ENCODE results near the gene CCT2. TPM values are rescaled to one million over a fixed set of nuclear protein-coding genes. Genes with fewer than 3 reads are reported as not detected.
A peak's percentile ranks its signal among the peaks of the same experiment; 100 is the strongest.

The CCT2 gene
- total RNA-seq (2012; rRNA removed) (565 and 651 TPM in 2 replicates), polyA plus RNA-seq (2012; rRNA removed) (194 TPM in 2 replicates), Bru-seq, nascent RNA (percentile 95 among the genes with signal in this experiment), BruChase-seq, experiment 1, labeled RNA remaining after a 6-hour chase (percentile 96 among the genes with signal in this experiment), BruChase-seq, experiment 2, labeled RNA remaining after a 2-hour chase (percentile 92 among the genes with signal in this experiment)
- polyA plus RNA-seq (2012; cell fraction: cytosol; rRNA removed), result 43.5 and 76.5 TPM in 2 replicates
- 37.1 and 186 TPM in 2 replicates for polyA plus RNA-seq (2012; cell fraction: nucleus; rRNA removed; ENCODE audit: low replicate concordance)
- long read RNA-seq, transcript CCT2-202 (16 exons, 2,189 nt), result minor isoform, 8 of 194 reads
- long read RNA-seq, transcript CCT2-201 (16 exons, 2,041 nt), result major isoform, 150 of 194 reads
- long read RNA-seq, partial matches to known transcripts, result 19 of 194 reads
- long read RNA-seq, other reads (novel, unspliced or antisense), result 16 of 194 reads

DNA sequence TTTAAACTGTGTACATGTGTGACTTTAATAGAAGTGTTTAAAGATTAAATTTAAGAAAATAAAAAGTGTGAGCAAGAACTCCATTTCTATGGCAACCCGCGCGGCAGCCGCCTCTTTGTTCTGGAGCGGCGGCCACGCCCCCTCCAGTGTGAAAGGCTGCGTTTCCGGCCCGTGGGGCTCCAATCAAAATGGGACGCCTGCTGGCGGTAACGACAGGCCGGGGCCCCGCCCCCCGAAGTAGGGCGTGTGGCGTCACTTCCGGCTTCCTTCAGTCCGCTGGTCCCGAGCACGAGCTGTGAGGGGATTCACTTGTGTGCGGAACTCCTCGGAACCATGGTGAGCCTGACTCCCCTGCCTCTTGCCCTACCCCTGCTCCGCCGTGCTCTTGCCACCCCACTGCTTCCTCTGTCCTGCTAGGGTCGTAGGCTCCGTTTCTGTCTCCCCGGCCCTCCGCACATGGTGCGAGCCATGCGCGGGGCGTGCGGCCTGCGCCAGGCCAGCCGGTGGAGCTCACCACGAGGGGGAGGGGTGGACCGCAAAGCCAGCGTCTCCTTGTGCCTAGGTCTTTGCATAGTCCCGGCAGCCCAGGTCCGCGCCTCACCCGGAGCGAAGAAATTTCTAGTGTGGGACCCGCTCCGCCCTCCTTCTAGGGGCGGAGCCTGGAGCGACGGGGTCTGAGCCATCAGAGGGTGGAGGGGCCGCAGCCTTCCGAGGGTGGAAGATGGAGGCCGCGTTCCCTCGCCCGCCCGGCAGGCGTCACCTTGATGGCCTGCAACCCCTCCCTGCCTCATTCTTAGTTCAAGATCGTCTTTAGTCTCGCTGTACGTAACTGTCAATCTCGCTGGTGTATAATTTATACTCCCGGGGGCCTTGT lies at the start of gene CCT2:
CCT2 (plus strand) TSS at position 271 of the 874 bp plus-strand sequence; CDS start at position 334, 63 bp downstream.
- H2BK5ac ChIP-seq (ENCODE audit: low read depth, low read length, poor library complexity, severe bottlenecking), result peak within 1 kb of the TSS; percentile 51
- peak within 1 kb of the TSS; percentile 98 for H3K14ac ChIP-seq (replicated peaks; ENCODE audit: low read depth, low read length)
- H3K56ac ChIP-seq (ENCODE audit: extremely low read depth, insufficient read depth, low read length), result peak within 1 kb of the TSS; percentile 82; the same call in 1 of the 2 replicates
- peak within 1 kb of the TSS; percentile 98 for H2AK9ac ChIP-seq (replicated peaks; ENCODE audit: low read depth, low read length, poor library complexity)
- H4K8ac ChIP-seq (ENCODE audit: low read depth in 2 of 2, low read length in 2 of 2), result peak within 1 kb of the TSS; percentile 32 to 96
- ChIA-PET CTCF (interaction anchor here (0.7 to 0.8 kb wide), 2 partner anchors 14 to 71 kb away, joined by 3 read pairs; no protein-coding TSS in a partner anchor), POLR2A (ENCODE audit: unreplicated experiment) (no interaction called here)
- H2AFZ ChIP-seq (replicated peaks; ENCODE audit: low read length, poor library complexity), result peak within 1 kb of the TSS; percentile 99
- peak within 1 kb of the TSS; percentile 67 for H3K9ac ChIP-seq (ENCODE audit: low read depth, low read length)
- no TSS peak for BruUV-seq (replicated peaks)
- intact Hi-C loops (cut with micrococcal nuclease) (loop anchor here (1.0 to 5.0 kb wide), 2 partner anchors 198 to 228 kb away; no protein-coding TSS in a partner anchor), dilution Hi-C loops (cut with HindIII; ENCODE audit: low sequenced_read_pairs, unreplicated experiment) (no loop called here), in situ Hi-C loops (cut with MboI; ENCODE audit: low sequenced_read_pairs) (loop anchor here (25.0 kb wide), 1 partner anchor 748 kb away; no protein-coding TSS in a partner anchor)
- H3K23ac ChIP-seq (ENCODE audit: low read depth, low read length), result peak within 1 kb of the TSS; percentile 94
- H4K20me1 ChIP-seq (ENCODE audit: insufficient read depth, low read length), result peaks cover 11% of the 10 kb centered on the region
- no peak within 1 kb of the TSS; the same call in 1 of the 2 replicates for H3K18ac ChIP-seq (ENCODE audit: low read depth, low read length)
- peak within 1 kb of the TSS; percentile 79 for H3K4me2 ChIP-seq (ENCODE audit: low read depth, low read length)
- ATAC-seq (ENCODE audit: low read depth) (peak; percentile 97), DNase-seq (peak; percentile 94)
- WGBS, 2 experiments (ENCODE audit: extremely low coverage in 2 of 2, insufficient read length in 1 of 2), result 0% methylated on average over 27 of the region's 63 CpGs; no CpG with 5 or more reads in 1 of the 2 experiments
- H3K4ac ChIP-seq (ENCODE audit: low read depth, low read length), result peak within 1 kb of the TSS; percentile 98
- 0 out of 3 replicates have a peak within 1 kb of the TSS, but pooled peaks have one; percentile 28 for H2BK15ac ChIP-seq (ENCODE audit: low read depth, low read length)
- peak within 1 kb of the TSS; percentile 99 for H2AK5ac ChIP-seq (ENCODE audit: low read depth, low read length)
- H3K9me3 ChIP-seq (ENCODE audit: control insufficient read depth, insufficient read depth, low read length), result no peaks in the 10 kb centered on the region
- H3K79me1 ChIP-seq (ENCODE audit: low read depth in 1 of 2, low read length in 2 of 2), result peaks cover 34 to 43% of the 10 kb centered on the region in 2 experiments
- H3K4me1 ChIP-seq (ENCODE audit: control insufficient read depth, insufficient read depth, low read length), result no peaks in the 10 kb centered on the region
- no peaks in the 10 kb centered on the region for H3K9me1 ChIP-seq (ENCODE audit: insufficient read depth, low read length)
- no peak within 1 kb of the TSS for H2BK20ac ChIP-seq (ENCODE audit: low read depth, low read length)
- peaks cover 18% of the 10 kb centered on the region for H3K36me3 ChIP-seq (ENCODE audit: control insufficient read depth, insufficient read depth, low read length)
- peak within 1 kb of the TSS; percentile 60 for H3K27ac ChIP-seq (ENCODE audit: insufficient read depth, low read length)
- H2BK120ac ChIP-seq (ENCODE audit: low read depth, low read length), result peak within 1 kb of the TSS; percentile 60; the same call in 1 of the 2 replicates
- H4K5ac ChIP-seq (ENCODE audit: low read depth, low read length), result no peak within 1 kb of the TSS
- H3K4me3 ChIP-seq (ENCODE audit: insufficient read depth, low read depth, low read length), result peak within 1 kb of the TSS; percentile 52
- H4K91ac ChIP-seq (ENCODE audit: insufficient read depth, low read depth, low read length), result peak within 1 kb of the TSS; percentile 92; the same call in 1 of the 2 replicates
- no peaks in the 10 kb centered on the region for H3K27me3 ChIP-seq (ENCODE audit: control insufficient read depth, insufficient read depth, low read length)
- TF ChIP-seq SMC3 (IDR thresholded peaks at IDR 0.05; ENCODE audit: low read depth, low read length), result peak; percentile 31
- TF ChIP-seq MXI1 (IDR thresholded peaks at IDR 0.05; ENCODE audit: borderline replicate concordance, low read depth, low read length), result peak; percentile 99
- TF ChIP-seq, protein P1, sequence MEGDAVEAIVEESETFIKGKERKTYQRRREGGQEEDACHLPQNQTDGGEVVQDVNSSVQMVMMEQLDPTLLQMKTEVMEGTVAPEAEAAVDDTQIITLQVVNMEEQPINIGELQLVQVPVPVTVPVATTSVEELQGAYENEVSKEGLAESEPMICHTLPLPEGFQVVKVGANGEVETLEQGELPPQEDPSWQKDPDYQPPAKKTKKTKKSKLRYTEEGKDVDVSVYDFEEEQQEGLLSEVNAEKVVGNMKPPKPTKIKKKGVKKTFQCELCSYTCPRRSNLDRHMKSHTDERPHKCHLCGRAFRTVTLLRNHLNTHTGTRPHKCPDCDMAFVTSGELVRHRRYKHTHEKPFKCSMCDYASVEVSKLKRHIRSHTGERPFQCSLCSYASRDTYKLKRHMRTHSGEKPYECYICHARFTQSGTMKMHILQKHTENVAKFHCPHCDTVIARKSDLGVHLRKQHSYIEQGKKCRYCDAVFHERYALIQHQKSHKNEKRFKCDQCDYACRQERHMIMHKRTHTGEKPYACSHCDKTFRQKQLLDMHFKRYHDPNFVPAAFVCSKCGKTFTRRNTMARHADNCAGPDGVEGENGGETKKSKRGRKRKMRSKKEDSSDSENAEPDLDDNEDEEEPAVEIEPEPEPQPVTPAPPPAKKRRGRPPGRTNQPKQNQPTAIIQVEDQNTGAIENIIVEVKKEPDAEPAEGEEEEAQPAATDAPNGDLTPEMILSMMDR (conservative IDR thresholded peaks at IDR 0.05; ENCODE audit: low read depth, low read length), result peak; percentile 45
- peak; percentile 64; the same call in 1 of the 2 replicates for TF ChIP-seq MAZ (IDR thresholded peaks at IDR 0.05; ENCODE audit: borderline replicate concordance, low read depth, low read length)
- TF ChIP-seq BHLHE40 (IDR thresholded peaks at IDR 0.05; ENCODE audit: low read depth, low read length), result peak; percentile 26; the same call in 1 of the 2 replicates
- peak; percentile 44 for TF ChIP-seq RAD21 (IDR thresholded peaks at IDR 0.05; ENCODE audit: low read length)
- TF ChIP-seq POLR2A (IDR thresholded peaks at IDR 0.05; ENCODE audit: low read depth, low read length), result peak; percentile 96
- TF ChIP-seq, protein P2, sequence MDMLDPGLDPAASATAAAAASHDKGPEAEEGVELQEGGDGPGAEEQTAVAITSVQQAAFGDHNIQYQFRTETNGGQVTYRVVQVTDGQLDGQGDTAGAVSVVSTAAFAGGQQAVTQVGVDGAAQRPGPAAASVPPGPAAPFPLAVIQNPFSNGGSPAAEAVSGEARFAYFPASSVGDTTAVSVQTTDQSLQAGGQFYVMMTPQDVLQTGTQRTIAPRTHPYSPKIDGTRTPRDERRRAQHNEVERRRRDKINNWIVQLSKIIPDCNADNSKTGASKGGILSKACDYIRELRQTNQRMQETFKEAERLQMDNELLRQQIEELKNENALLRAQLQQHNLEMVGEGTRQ (IDR thresholded peaks at IDR 0.05; ENCODE audit: low read depth, low read length), result no peak; the same call in 1 of the 2 replicates
- TF ChIP-seq, protein P3, sequence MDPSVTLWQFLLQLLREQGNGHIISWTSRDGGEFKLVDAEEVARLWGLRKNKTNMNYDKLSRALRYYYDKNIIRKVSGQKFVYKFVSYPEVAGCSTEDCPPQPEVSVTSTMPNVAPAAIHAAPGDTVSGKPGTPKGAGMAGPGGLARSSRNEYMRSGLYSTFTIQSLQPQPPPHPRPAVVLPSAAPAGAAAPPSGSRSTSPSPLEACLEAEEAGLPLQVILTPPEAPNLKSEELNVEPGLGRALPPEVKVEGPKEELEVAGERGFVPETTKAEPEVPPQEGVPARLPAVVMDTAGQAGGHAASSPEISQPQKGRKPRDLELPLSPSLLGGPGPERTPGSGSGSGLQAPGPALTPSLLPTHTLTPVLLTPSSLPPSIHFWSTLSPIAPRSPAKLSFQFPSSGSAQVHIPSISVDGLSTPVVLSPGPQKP (IDR thresholded peaks at IDR 0.05; ENCODE audit: borderline replicate concordance, low read depth, low read length), result 0 out of 2 replicates have a peak, but pooled peaks have one; percentile 22
